Measurements from ENCODE around the gene KRTAP20-2.

DNA sequence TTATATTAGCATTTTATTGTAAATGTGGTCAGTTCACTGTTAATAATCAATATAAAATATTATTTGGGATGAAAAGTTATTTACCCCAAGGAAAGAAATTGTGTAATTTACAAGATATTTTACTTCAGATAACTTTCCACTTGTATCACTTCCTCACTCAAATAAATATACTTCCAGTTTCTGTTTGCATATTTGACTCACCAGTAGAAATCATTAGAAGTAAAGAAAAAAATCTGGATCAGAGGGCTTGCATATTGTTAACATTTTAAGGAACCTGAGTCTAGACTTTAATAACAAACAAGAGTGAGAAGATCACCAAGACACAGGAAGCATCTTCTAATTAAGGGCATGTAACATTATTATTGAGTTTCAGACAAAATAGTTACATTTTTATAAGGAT, 14.9 kb upstream of the KRTAP20-2 start:
- no peak for TF ChIP-seq CTCF (IDR thresholded peaks at IDR 0.05)
- no peak for TF ChIP-seq POLR2A (IDR thresholded peaks at IDR 0.05)
- no peak for TF ChIP-seq POLR2AphosphoS5 (IDR thresholded peaks at IDR 0.05)
